ENCODE measurements around the gene APLP2. TPM values are rescaled to one million over a fixed set of nuclear protein-coding genes. Genes with fewer than 3 reads are reported as not detected.

APLP2 gene
- total RNA-seq, 3 donors from 2014 or later: 328 to 406 (median 400) TPM

DNA sequence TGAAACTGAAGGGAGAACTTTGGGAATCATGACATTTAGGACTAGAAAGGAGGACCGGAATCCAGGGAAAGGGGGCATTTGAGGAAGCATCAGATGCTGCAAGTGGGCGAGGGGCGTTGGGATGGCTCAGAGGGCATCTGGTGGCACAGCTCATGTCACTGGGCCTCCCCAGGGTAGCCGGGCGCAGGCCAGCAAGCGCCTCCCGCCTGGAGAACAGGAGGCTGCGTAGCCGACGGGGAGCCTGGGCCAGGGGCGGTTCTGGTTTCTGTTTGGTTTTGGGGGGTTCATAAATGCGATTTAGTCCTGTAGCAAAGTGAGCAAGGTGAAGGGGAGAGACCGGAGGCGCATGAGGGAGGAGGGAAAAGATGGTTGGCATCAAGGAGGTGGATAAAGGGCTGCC is 89.4 kb downstream of the APLP2 start:
- DNase-seq: no peak
- peaks cover 36% of the 10 kb centered on the region for H3K4me1 ChIP-seq (ENCODE audit: low read depth)
- peak; percentile 2 for ATAC-seq
- intact Hi-C loops (cut with DNase I, micrococcal nuclease): no loop called here
- H3K36me3 ChIP-seq (ENCODE audit: low read depth): no peaks in the 10 kb centered on the region
- TF ChIP-seq, protein P1, sequence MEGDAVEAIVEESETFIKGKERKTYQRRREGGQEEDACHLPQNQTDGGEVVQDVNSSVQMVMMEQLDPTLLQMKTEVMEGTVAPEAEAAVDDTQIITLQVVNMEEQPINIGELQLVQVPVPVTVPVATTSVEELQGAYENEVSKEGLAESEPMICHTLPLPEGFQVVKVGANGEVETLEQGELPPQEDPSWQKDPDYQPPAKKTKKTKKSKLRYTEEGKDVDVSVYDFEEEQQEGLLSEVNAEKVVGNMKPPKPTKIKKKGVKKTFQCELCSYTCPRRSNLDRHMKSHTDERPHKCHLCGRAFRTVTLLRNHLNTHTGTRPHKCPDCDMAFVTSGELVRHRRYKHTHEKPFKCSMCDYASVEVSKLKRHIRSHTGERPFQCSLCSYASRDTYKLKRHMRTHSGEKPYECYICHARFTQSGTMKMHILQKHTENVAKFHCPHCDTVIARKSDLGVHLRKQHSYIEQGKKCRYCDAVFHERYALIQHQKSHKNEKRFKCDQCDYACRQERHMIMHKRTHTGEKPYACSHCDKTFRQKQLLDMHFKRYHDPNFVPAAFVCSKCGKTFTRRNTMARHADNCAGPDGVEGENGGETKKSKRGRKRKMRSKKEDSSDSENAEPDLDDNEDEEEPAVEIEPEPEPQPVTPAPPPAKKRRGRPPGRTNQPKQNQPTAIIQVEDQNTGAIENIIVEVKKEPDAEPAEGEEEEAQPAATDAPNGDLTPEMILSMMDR (IDR thresholded peaks at IDR 0.05): no peak
- H3K9me3 ChIP-seq: no peaks in the 10 kb centered on the region
- no peak overlapping the region for H3K4me3 ChIP-seq

DNA sequence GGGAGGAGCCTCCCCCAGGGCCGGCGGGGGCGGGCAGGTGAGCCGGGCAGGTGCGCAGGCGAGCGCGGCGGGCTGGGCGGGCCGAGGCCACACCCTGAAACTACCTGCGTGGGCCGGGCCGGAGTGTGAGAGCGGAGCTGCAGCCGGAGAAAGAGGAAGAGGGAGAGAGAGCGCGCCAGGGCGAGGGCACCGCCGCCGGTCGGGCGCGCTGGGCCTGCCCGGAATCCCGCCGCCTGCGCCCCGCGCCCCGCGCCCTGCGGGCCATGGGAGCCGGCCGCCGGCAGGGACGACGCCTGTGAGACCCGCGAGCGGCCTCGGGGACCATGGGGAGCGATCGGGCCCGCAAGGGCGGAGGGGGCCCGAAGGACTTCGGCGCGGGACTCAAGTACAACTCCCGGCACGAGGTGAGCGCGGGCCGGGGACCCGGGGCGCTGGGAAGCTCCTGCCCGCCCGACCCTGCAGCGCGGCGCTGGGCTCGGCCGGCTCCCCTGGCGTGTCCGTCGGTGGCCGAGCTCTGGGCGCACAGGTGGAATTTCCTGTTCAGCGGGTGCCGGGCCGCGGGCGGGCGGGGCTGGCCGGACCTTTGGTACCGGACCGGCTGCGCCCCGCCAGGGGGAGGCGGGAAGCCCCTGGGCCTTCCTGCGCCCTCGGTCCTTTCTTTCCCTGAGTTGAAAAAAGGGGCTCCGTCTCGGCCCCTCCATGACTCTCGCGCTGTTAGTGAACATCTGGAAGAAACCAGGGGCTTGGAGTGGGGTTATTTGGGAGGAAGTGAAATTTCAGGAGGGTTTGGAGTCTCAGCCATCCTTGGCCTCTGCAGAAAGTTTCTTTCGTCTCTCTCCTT is 90.2 kb downstream of the APLP2 start, which contains the start of gene ST14:
TSS of gene ST14 (plus strand) at position 126 of the 841 bp plus-strand sequence. CDS start at position 324, 198 bp downstream.
- H3K9me3 ChIP-seq: no peaks in the 10 kb centered on the region
- peak; percentile 87 to 92 (median 90) for DNase-seq
- H3K36me3 ChIP-seq (ENCODE audit: low read depth): no peaks in the 10 kb centered on the region
- H3K4me3 ChIP-seq: peak within 1 kb of the TSS; percentile 81
- peak; percentile 81 for ATAC-seq
- H3K4me1 ChIP-seq (ENCODE audit: low read depth): peaks cover 43% of the 10 kb centered on the region
- TF ChIP-seq, protein P1 (IDR thresholded peaks at IDR 0.05): no peak
- intact Hi-C loops (cut with DNase I, micrococcal nuclease): no loop called here

DNA sequence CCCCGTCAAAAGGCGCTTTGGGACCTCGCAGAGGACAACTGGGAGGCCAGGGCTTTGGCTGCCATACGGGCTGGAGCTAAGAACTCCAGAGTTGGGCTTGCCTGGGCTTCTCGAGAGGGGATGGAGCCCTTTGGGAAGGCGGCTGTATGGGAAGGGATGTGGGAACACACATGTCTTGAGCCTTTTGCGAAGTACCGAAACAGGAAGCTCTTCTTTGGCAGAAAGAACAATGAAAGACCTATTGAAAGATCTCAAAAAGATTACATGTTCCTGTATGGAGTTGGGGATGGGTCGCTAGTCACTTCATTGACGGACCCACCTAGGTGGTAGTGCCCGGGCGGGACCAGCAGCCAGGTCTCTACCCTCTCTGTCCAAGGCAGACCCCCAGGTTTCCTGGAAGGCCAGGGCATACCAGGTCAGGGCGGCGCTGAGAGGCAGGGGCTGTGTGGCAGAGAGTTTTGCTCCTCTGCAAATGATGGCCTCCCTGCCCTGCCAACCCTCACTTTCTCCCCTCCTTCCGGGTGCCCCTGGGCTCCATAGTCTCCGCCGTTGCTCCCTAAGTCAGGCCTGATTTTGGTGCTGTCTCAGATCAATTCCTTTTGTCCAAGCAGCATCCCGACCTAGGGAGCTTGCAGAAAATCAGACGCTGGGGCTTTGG is 90.9 kb downstream of the APLP2 start:
- peak overlapping the region; percentile 81 for H3K4me3 ChIP-seq
- intact Hi-C loops (cut with DNase I, micrococcal nuclease): no loop called here
- TF ChIP-seq, protein P1 (IDR thresholded peaks at IDR 0.05): no peak
- DNase-seq (peak in 1 of 3 donors; percentile 60), ATAC-seq (peak; percentile 7)
- peaks cover 51% of the 10 kb centered on the region for H3K4me1 ChIP-seq (ENCODE audit: low read depth)
- no peaks in the 10 kb centered on the region for H3K9me3 ChIP-seq
- H3K36me3 ChIP-seq (ENCODE audit: low read depth): no peaks in the 10 kb centered on the region

DNA sequence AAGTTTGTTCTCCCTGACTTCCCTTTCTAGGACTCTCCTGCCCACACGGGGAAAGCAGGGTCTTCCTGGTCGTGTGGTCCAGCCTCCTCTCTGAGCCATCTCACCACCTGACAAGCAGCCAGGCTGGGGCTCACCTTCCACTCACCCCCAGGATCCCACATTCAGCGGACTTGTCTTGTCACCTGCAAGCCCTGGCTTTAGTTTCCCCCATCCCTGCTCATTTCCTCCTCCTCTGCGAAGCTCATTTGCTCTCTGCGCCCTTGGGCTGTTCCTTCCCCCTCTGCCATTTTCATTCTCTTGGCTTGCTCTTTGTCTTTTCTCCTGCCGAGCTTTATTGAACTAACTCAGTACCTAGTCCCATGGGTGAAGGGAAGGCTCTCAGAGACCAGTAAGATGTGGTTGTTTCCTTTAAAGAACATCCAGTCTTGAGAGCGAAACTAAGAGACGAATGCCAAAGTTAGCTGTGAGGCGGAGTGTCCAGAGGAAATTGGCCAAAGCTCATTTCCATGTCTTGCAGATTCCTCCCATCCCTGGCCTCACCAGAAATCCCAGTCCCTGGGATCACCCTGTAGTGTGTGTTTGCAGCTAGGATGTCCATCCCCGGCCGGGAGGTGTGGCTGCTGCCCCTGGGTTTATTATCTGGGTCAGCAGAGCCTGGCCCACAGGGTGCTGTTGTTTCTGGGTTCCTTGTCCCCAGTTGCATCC is 91.9 kb downstream of the APLP2 start:
- DNase-seq (peak in 1 of 3 donors; percentile 57), ATAC-seq (no peak)
- TF ChIP-seq, protein P1 (IDR thresholded peaks at IDR 0.05): no peak
- intact Hi-C loops (cut with DNase I, micrococcal nuclease): no loop called here
- Histone ChIP-seq H3K9me3 (no peaks in the 10 kb centered on the region), H3K4me3 (peak overlapping the region; percentile 81), H3K36me3 (ENCODE audit: low read depth) (no peaks in the 10 kb centered on the region), H3K4me1 (ENCODE audit: low read depth) (peaks cover 51% of the 10 kb centered on the region)

DNA sequence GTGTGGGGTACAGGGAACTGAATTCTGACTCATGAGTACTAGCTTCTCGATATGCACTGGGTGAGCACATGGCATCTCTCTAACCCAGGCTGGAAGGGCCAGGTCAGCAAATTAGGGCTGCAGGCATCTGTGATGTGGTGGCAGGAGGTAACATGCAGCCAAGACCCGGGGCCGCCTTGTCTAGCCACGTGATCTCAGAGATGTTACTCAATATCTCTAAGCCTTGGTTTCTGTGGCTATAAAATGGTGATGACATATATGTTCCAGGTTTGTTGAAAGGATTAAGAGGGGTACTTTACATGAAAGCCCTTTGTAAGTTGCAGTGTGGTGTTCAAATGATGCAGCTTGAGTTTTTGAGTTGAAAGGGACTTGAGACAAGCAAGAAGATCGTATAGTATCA is 93.0 kb downstream of the APLP2 start:
- TF ChIP-seq, protein P1 (IDR thresholded peaks at IDR 0.05): no peak
- intact Hi-C loops (cut with DNase I, micrococcal nuclease): no loop called here
- ATAC-seq (peak; percentile 1), DNase-seq (peak in 1 of 3 donors; percentile 56)
- H3K9me3 ChIP-seq: no peaks in the 10 kb centered on the region
- H3K4me3 ChIP-seq: no peak overlapping the region
- no peaks in the 10 kb centered on the region for H3K36me3 ChIP-seq (ENCODE audit: low read depth)
- peaks cover 61% of the 10 kb centered on the region for H3K4me1 ChIP-seq (ENCODE audit: low read depth)
